ENCODE measurements around the gene DOCK3.

DNA sequence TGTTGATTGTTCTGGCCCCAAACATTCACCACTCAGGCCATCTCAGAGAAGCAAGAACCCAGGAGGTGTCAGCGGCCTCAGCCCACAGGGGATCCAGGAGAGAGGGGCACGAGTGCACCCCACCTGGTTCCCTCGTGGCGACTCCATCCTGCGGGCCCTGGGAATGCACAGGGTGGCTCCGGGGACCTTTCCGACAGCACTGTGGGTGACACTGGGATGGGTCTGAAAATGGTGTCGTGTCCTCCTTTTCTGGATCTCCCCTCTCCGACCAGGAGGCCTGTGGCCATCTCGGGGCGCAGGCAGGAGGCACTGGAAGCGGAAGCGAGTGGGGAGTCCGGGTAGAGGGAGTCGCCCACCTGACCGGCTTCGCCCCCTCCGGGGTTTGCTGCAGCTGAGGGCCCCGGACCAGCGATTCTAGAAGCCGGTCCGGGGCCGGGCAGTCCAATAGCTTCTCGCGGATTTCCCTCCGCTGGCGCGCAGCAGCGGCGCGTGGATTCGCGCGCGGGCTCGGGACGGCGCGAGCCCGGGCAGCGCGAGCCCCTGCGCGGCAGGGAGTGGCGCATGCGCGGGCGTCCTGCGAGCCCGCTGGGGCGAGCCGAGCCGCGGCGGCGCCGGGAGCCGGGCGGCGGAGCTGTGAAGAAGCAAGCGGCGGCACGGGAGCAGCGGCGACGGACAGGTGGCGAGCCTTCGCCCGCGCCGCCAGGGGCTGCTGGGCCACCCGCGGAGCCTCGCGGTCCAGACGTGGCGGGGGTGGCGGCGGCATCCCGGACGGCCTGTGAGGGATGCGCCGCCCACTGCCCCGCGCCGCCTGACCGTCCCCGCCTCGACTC is at the start of gene DOCK3:
- TF ChIP-seq, protein P1, sequence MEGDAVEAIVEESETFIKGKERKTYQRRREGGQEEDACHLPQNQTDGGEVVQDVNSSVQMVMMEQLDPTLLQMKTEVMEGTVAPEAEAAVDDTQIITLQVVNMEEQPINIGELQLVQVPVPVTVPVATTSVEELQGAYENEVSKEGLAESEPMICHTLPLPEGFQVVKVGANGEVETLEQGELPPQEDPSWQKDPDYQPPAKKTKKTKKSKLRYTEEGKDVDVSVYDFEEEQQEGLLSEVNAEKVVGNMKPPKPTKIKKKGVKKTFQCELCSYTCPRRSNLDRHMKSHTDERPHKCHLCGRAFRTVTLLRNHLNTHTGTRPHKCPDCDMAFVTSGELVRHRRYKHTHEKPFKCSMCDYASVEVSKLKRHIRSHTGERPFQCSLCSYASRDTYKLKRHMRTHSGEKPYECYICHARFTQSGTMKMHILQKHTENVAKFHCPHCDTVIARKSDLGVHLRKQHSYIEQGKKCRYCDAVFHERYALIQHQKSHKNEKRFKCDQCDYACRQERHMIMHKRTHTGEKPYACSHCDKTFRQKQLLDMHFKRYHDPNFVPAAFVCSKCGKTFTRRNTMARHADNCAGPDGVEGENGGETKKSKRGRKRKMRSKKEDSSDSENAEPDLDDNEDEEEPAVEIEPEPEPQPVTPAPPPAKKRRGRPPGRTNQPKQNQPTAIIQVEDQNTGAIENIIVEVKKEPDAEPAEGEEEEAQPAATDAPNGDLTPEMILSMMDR (IDR thresholded peaks at IDR 0.05 in 8 of 11, conservative IDR thresholded peaks at IDR 0.05 in 3 of 11) = no peak
- no peak for TF ChIP-seq POLR2AphosphoS5 (IDR thresholded peaks at IDR 0.05)

All from spleen (tissue), 7 donors.